ENCODE results near the gene ATXN7.

Gene ATXN7

DNA sequence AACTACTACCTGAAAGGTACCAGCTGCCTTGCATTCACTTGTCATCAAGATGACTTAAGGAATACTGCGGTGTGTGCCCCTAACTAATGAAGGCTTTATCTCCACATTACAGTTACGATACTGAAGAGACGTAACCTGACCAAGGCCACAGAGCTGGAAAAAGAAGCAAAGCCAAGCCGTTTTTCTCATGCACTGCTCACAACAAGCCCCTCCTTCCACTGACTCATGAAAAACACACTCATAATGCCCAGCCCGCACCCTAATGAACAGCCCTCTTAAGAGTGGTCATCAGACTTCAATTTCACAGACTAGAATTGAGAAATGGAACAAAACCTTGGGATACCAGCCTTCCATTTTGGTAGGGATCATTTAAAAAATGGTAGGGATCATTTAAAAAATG lies 148.0 kb downstream of the ATXN7 start:
- TF ChIP-seq, protein P1, sequence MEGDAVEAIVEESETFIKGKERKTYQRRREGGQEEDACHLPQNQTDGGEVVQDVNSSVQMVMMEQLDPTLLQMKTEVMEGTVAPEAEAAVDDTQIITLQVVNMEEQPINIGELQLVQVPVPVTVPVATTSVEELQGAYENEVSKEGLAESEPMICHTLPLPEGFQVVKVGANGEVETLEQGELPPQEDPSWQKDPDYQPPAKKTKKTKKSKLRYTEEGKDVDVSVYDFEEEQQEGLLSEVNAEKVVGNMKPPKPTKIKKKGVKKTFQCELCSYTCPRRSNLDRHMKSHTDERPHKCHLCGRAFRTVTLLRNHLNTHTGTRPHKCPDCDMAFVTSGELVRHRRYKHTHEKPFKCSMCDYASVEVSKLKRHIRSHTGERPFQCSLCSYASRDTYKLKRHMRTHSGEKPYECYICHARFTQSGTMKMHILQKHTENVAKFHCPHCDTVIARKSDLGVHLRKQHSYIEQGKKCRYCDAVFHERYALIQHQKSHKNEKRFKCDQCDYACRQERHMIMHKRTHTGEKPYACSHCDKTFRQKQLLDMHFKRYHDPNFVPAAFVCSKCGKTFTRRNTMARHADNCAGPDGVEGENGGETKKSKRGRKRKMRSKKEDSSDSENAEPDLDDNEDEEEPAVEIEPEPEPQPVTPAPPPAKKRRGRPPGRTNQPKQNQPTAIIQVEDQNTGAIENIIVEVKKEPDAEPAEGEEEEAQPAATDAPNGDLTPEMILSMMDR (IDR thresholded peaks at IDR 0.05; ENCODE audit: extremely low read depth, insufficient read depth, missing control alignments) = no peak
- DNase-seq (ENCODE audit: low spot score) = no peak
- in situ Hi-C loops (cut with MboI; ENCODE audit: low pct_unique_long_range_greater_than_20kb, low sequenced_read_pairs, unreplicated experiment) = loop anchor here (25.0 kb wide), 1 partner anchor 649 kb away; no protein-coding TSS in a partner anchor

DNA sequence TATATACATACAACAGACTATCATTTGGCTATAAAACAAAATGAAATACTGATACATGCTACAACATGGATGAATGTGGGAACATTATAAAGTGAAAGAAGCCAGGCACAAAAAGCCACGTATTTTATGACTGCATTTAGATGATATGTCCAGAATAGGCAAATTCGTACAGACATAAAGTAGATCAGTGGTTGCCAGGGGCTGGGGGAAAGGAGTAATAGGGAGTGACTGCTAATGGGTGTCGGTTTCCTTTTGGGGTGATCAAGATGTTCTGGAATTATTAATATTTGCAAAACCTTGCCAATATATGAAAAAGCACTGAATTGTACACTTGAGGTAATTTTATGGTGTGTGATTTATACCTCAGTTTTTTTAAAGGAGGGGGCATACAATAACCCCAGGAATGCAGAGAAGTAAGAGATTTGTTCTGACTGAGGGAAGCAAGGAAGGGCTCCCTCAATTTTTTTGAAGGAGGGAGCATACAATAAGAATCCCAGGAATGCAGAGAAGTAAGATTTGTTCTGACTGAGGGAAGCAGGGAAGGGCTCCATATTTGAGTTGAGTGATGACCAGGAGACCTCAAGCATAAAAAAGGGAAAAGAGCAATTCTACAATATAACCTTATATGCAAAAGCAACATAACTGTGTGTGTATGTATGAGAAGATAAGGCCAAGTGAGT lies 153.4 kb downstream of the ATXN7 start:
- TF ChIP-seq, protein P1 (IDR thresholded peaks at IDR 0.05; ENCODE audit: extremely low read depth, insufficient read depth, missing control alignments) = no peak
- in situ Hi-C loops (cut with MboI; ENCODE audit: low pct_unique_long_range_greater_than_20kb, low sequenced_read_pairs, unreplicated experiment) = loop anchor here (25.0 kb wide), 1 partner anchor 655 kb away; no protein-coding TSS in a partner anchor
- DNase-seq (ENCODE audit: low spot score) = no peak

DNA sequence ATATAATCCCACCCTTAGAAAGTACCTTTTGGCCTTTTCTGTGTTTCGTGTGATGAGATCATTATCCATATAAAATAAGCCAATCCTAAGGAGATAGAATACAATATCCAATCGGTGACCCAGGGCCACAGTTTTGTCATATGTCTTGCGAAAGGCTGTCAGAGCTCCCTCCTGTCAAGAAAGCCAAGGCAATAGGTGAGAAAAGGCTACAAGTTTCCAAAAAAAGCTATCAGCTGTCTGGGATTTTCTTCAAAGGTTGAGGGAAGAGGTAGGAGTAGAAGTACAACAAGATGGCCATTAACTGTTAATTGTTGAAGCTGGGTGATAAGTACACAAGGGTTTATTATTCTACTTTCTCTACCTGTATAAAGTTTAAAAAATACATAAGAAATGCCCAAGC lies 155.6 kb downstream of the ATXN7 start:
- DNase-seq (ENCODE audit: low spot score) = no peak
- TF ChIP-seq, protein P1 (IDR thresholded peaks at IDR 0.05; ENCODE audit: extremely low read depth, insufficient read depth, missing control alignments) = no peak
- in situ Hi-C loops (cut with MboI; ENCODE audit: low pct_unique_long_range_greater_than_20kb, low sequenced_read_pairs, unreplicated experiment) = loop anchor here (25.0 kb wide), 1 partner anchor 657 kb away; no protein-coding TSS in a partner anchor

DNA sequence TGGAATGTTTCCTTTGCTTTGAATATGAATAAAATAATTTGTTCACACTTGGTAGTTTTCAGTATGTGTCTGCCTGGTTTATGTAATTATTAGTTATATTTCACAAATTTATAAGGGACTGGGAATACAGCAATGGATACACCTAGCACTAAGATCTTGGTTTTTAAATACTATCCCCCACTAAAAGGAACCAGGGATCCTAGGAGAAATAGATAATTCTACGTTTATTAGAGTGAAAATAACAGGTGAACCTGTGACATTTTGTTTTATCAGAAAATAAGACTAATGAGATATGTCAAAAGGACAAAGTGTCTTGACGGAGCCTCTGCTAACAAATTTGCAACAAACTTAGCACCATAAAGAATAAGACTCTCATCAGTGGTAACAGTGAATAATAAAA lies 156.2 kb downstream of the ATXN7 start:
- TF ChIP-seq, protein P1 (IDR thresholded peaks at IDR 0.05; ENCODE audit: extremely low read depth, insufficient read depth, missing control alignments) = no peak
- no peak for DNase-seq (ENCODE audit: low spot score)
- in situ Hi-C loops (cut with MboI; ENCODE audit: low pct_unique_long_range_greater_than_20kb, low sequenced_read_pairs, unreplicated experiment) = loop anchor here (25.0 kb wide), 1 partner anchor 658 kb away; no protein-coding TSS in a partner anchor

DNA sequence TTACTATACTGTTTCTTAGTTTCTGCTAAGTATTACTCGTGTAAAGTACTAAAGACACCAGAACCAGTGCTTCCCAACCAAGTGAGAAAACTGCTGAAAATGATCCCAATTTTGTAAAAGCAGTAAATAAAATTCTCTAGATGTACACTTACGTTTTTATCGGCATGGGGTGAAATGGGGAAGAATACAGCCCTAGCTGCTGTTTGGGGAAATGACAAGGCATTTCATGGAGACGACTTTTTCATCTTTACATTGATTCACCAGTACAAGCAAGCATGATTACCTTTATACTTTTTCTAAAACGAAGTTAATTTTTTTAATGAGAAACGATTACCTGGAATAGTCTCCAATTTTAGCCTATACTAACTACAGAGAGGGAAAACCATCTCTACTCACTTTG lies 158.3 kb downstream of the ATXN7 start:
- in situ Hi-C loops (cut with MboI; ENCODE audit: low pct_unique_long_range_greater_than_20kb, low sequenced_read_pairs, unreplicated experiment) = loop anchor here (25.0 kb wide), 1 partner anchor 660 kb away; no protein-coding TSS in a partner anchor
- TF ChIP-seq, protein P1 (IDR thresholded peaks at IDR 0.05; ENCODE audit: extremely low read depth, insufficient read depth, missing control alignments) = no peak
- DNase-seq (ENCODE audit: low spot score) = no peak

DNA sequence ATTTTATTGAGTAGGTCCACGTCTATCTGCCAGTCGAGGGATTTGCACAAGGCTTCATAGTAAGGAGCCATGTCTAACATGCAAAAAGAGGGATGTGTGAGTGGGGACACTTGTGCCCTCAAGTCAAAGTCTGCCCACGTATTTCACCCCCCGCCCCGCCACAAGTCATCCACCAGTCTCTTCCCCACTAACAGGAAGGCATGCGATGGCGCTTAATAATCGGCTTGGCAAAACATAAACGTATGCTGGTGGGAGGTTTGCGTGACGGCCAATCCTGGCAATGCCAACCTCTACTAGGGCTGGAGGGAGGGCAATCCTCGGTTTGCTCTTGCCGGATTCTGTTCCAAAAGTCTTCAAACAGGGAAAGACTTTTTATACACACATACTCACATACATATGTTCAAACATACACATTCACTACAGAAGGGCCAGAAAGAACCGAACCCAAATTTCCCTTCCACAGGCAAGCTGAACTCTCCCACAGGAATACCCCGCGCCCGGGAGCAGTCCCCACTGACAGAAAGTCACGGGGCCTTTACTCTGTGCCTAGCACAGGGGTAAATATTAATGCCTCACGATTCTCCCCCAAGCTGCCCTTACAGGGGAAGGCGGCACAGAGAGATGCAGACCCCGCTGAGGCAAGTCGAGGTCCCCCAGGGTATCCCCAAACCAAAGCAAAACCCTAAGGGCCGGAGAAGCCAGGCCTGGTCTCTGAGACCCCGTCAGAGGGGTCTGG lies 159.0 kb downstream of the ATXN7 start:
- DNase-seq (ENCODE audit: low spot score) = no peak
- TF ChIP-seq, protein P1 (IDR thresholded peaks at IDR 0.05; ENCODE audit: extremely low read depth, insufficient read depth, missing control alignments) = no peak
- in situ Hi-C loops (cut with MboI; ENCODE audit: low pct_unique_long_range_greater_than_20kb, low sequenced_read_pairs, unreplicated experiment) = loop anchor here (25.0 kb wide), 1 partner anchor 660 kb away; no protein-coding TSS in a partner anchor

Measured in GM13977 (cell line).